ENCODE results near the gene NDUFB11. TPM values are rescaled to one million over a fixed set of nuclear protein-coding genes. Genes with fewer than 3 reads are reported as not detected.
A peak's percentile ranks its signal among the peaks of the same experiment; 100 is the strongest.
"Not testable (repeated sequence)": the region's sequence is repeated elsewhere in the genome, so short reads cannot be mapped to it uniquely, and the experiment has no call there.

The NDUFB11 gene
- total RNA-seq, 1 experiment from 2014 or later, result 122 TPM

GRCh38 chrX:47146936-47147859, 2.7 kb upstream of the NDUFB11 start:
- H3K79me2 ChIP-seq (ENCODE audit: low read length), result peaks cover 80% of the 10 kb centered on the region
- no peaks in the 10 kb centered on the region for H3K9me2 ChIP-seq (replicated peaks; ENCODE audit: insufficient read depth, low read length)
- H3K36me3 ChIP-seq (ENCODE audit: insufficient read depth, low read length), result peaks cover 20% of the 10 kb centered on the region; the same call in 1 of the 2 replicates
- H3K9me3 ChIP-seq (ENCODE audit: low read length), result no peaks in the 10 kb centered on the region
- H3K9ac ChIP-seq (ENCODE audit: low read length), result no peak overlapping the region
- H4K20me1 ChIP-seq (ENCODE audit: insufficient read depth, low read depth, low read length), result peaks cover 26% of the 10 kb centered on the region; the same call in 1 of the 2 replicates
- no peak overlapping the region for H3K27ac ChIP-seq (ENCODE audit: low read length)
- peaks cover 20% of the 10 kb centered on the region for H3K4me1 ChIP-seq (ENCODE audit: low read length)
- no peak overlapping the region for H2AFZ ChIP-seq (ENCODE audit: low read length)
- peak overlapping the region; percentile 82 for H3K4me2 ChIP-seq (ENCODE audit: low read depth, low read length, poor library complexity, severe bottlenecking)
- no peaks in the 10 kb centered on the region for H3K27me3 ChIP-seq (ENCODE audit: low read length)
- peak overlapping the region; percentile 83; the same call in 1 of the 2 replicates for H3K4me3 ChIP-seq (ENCODE audit: low read length)
- DNase-seq, result no peak

DNA sequence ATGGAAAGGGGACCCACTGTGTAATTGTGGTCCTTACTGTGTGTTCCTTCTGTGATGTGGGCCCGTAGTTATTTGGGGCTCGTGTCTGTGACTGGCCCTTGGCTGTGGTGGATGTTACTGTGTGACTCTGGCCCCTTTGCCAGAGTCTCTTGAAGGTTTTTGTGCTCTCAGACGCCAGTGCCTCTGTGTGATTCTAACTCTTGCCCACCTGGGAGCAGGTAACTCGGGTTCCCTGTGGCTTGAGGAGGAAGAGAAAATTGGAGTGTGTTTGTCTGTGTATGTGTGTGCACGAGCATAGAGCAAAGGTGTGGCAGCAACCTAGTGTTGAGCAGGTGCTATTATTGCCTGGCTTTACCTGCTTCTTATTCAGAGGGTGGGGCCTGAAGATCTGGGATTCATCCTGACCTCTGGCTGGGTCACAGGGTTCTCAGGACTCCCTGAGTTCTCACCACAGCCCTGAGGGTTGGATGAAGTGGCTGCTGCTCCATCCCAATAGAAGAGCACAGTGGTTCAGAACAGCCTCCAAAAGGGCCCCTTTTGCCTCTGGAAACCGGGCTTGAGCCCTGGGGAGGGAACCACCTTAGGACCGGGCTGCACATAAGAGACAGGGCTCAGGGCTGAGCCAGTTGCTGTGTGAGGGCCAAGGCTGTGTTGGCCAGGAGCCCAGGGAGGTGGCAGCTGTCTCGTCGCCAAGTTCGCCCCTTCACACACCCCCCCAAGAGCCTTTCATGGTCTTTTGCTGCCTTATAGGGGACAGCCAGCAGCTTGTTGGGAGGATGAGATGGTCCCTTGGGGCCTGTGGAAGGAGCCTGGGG, 1.8 kb upstream of the NDUFB11 start:
- Histone ChIP-seq H4K20me1 (ENCODE audit: insufficient read depth, low read depth, low read length) (peaks cover 26% of the 10 kb centered on the region; the same call in 1 of the 2 replicates), H3K9me2 (replicated peaks; ENCODE audit: insufficient read depth, low read length) (no peaks in the 10 kb centered on the region), H3K4me1 (ENCODE audit: low read length) (peaks cover 20% of the 10 kb centered on the region), H2AFZ (ENCODE audit: low read length) (no peak overlapping the region), H3K79me2 (ENCODE audit: low read length) (peaks cover 71% of the 10 kb centered on the region), H3K27ac (ENCODE audit: low read length) (peak overlapping the region; percentile 91; the same call in 1 of the 2 replicates), H3K27me3 (ENCODE audit: low read length) (no peaks in the 10 kb centered on the region), H3K4me3 (ENCODE audit: low read length) (peak overlapping the region; percentile 83), H3K4me2 (ENCODE audit: low read depth, low read length, poor library complexity, severe bottlenecking) (peak overlapping the region; percentile 82), H3K9ac (ENCODE audit: low read length) (peak overlapping the region; percentile 87), H3K9me3 (ENCODE audit: low read length) (no peaks in the 10 kb centered on the region), H3K36me3 (ENCODE audit: insufficient read depth, low read length) (peaks cover 15% of the 10 kb centered on the region; the same call in 1 of the 2 replicates)
- no peak for DNase-seq

DNA sequence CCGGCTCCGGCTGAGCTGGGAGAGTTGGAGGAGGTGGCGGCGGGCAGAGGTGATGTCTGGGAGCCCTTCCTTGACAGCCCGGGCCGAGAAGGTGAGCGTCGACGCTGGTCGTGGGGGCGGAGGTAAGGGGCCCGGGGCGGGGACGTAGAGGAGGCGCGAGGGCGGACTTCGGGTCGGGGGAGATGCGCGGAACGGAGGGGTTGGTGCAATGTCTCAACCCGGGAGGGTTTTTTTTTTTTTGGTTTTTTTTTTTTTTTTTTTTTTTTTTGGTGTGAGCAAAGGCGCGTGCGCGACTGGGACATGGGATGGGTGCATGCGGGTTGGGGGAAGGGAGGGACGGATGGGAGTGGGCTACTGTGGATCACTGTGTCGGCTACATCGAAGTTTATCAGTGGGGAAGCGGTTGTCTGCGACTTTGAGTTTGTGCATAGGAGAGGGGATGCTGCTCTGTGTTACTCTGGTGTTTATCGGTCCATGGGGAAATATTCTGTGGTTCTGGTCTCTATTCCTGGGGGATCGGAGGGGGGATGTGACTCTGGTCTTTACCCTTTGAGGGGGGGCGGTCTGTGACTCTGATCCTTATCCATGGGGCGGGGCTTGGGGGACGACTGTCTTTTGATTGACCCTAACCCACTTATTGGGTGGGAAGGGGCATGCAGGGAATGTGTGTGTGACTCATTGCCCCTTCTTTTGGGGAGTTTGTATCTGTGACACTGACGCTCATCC, 1.1 kb upstream of the NDUFB11 start:
- Histone ChIP-seq H3K4me1 (ENCODE audit: low read length) (peaks cover 20% of the 10 kb centered on the region), H3K27me3 (ENCODE audit: low read length) (no peaks in the 10 kb centered on the region), H3K79me2 (ENCODE audit: low read length) (peaks cover 63% of the 10 kb centered on the region), H3K27ac (ENCODE audit: low read length) (peak overlapping the region; percentile 91), H3K4me2 (ENCODE audit: low read depth, low read length, poor library complexity, severe bottlenecking) (peak overlapping the region; percentile 82), H3K36me3 (ENCODE audit: insufficient read depth, low read length) (peaks cover 13% of the 10 kb centered on the region; the same call in 1 of the 2 replicates), H3K9me2 (replicated peaks; ENCODE audit: insufficient read depth, low read length) (no peaks in the 10 kb centered on the region), H3K9ac (ENCODE audit: low read length) (peak overlapping the region; percentile 87), H3K4me3 (ENCODE audit: low read length) (peak overlapping the region; percentile 83), H4K20me1 (ENCODE audit: insufficient read depth, low read depth, low read length) (peaks cover 26% of the 10 kb centered on the region; the same call in 1 of the 2 replicates), H3K9me3 (ENCODE audit: low read length) (no peaks in the 10 kb centered on the region), H2AFZ (ENCODE audit: low read length) (no peak overlapping the region)
- DNase-seq, result peak; percentile 78

DNA sequence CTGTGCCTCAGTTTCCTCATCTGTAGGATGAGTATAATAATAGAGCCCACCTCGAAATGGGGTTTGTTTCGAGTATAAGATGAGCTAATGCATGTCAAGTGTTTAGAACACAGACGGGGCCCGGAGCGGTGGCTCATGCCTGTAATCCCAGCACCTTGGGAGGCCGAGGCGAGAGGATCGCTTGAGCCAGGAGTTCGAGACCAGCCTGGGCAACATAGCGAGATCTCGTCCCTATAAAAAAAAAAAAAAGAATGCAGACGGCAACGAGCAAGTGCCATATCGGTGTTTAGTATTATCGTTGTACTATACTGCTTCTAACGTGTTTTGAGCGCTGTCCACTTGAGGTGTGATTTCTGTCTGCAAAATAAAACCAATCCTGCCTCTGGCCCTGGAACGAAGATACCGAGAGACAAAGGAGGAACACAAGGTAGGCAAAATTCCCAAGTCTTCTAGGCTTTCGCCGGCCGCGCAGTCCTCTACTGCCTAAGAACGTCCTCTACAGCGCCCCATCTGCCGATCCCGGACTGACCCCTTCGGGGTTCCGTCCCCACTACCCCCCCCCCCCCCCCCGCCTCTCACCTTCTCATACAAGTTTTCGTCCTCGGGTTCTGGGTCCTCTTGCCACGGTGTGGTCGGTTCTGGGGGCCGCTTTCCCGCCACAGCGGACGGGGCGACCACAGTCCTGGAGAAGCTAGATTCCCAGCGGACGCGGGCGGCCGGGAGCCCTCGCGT, 442 bp downstream of the NDUFB11 start:
- peaks cover 29% of the 10 kb centered on the region; the same call in 1 of the 2 replicates for H4K20me1 ChIP-seq (ENCODE audit: insufficient read depth, low read depth, low read length)
- peaks cover 54% of the 10 kb centered on the region for H3K79me2 ChIP-seq (ENCODE audit: low read length)
- peaks cover 20% of the 10 kb centered on the region for H3K4me1 ChIP-seq (ENCODE audit: low read length)
- peak overlapping the region; percentile 79 for H3K4me2 ChIP-seq (ENCODE audit: low read depth, low read length, poor library complexity, severe bottlenecking)
- peak overlapping the region; percentile 85 for H3K4me3 ChIP-seq (ENCODE audit: low read length)
- no peaks in the 10 kb centered on the region for H3K9me2 ChIP-seq (replicated peaks; ENCODE audit: insufficient read depth, low read length)
- H3K9ac ChIP-seq (ENCODE audit: low read length), result peak overlapping the region; percentile 83
- no peak overlapping the region for H2AFZ ChIP-seq (ENCODE audit: low read length)
- H3K9me3 ChIP-seq (ENCODE audit: low read length), result no peaks in the 10 kb centered on the region
- DNase-seq, result peak; percentile 74
- no peaks in the 10 kb centered on the region for H3K27me3 ChIP-seq (ENCODE audit: low read length)
- H3K27ac ChIP-seq (ENCODE audit: low read length), result peak overlapping the region; percentile 91
- H3K36me3 ChIP-seq (ENCODE audit: insufficient read depth, low read length), result peaks cover 13% of the 10 kb centered on the region; the same call in 1 of the 2 replicates

DNA sequence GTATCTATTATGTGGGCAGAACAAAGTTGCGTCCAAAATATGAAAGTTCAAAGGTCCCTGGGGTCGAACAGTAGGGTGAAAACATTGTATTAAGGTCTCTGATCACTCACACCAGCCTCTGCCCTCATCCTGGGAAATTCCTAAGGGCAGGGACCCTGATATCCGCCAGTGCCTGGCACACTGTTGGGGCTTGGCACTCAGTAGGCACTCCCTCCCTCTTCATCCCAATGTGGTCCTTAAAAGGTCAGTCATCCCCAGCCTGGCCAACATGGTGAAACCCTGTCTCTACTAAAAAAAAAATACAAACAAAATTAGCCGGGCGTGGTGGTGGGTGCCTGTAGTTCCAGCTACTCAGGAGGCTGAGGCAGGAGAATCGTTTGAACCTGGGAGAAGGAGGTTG, 6.3 kb downstream of the NDUFB11 start:
- no peak overlapping the region for H3K4me3 ChIP-seq (ENCODE audit: low read length)
- no peaks in the 10 kb centered on the region for H3K9me3 ChIP-seq (ENCODE audit: low read length)
- H3K79me2 ChIP-seq (ENCODE audit: low read length), result peaks cover 8% of the 10 kb centered on the region
- no peak overlapping the region for H3K4me2 ChIP-seq (ENCODE audit: low read depth, low read length, poor library complexity, severe bottlenecking)
- no peaks in the 10 kb centered on the region for H3K36me3 ChIP-seq (ENCODE audit: insufficient read depth, low read length)
- no peak overlapping the region for H2AFZ ChIP-seq (ENCODE audit: low read length)
- no peaks in the 10 kb centered on the region for H3K9me2 ChIP-seq (replicated peaks; ENCODE audit: insufficient read depth, low read length)
- H3K9ac ChIP-seq (ENCODE audit: low read length), result no peak overlapping the region
- no peaks in the 10 kb centered on the region for H3K27me3 ChIP-seq (ENCODE audit: low read length)
- 0 out of 2 replicates have a peak, but pooled peaks cover 3% of the 10 kb centered on the region for H4K20me1 ChIP-seq (ENCODE audit: insufficient read depth, low read depth, low read length)
- peaks cover under 1% of the 10 kb centered on the region for H3K4me1 ChIP-seq (ENCODE audit: low read length)
- no peak for DNase-seq
- H3K27ac ChIP-seq (ENCODE audit: low read length), result no peak overlapping the region

DNA sequence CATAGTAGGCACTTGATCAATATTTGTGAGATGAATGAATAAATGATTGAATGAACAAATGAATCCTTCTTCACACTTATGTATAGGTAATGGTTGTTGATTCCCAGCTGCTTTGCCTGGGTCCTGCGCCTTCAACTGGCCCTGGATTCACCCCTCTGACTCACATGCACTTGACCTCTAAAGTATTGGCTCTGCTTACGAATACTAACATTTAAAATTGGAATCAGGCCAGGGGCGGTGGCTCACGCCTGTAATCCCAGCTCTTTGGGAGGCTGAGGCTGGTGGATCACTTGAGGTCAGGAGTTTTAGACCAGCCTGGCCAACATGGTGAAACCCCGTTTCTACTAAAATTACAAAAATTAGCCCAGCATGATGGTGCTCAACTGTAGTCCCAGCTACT, 8.9 kb downstream of the NDUFB11 start:
- H3K27me3 ChIP-seq (ENCODE audit: low read length); H3K36me3 ChIP-seq (ENCODE audit: insufficient read depth, low read length); H3K9me3 ChIP-seq (ENCODE audit: low read length); H2AFZ ChIP-seq (ENCODE audit: low read length); H3K4me1 ChIP-seq (ENCODE audit: low read length); H3K4me2 ChIP-seq (ENCODE audit: low read depth, low read length, poor library complexity, severe bottlenecking); DNase-seq; H3K79me2 ChIP-seq (ENCODE audit: low read length); H3K9me2 ChIP-seq (replicated peaks; ENCODE audit: insufficient read depth, low read length); H3K9ac ChIP-seq (ENCODE audit: low read length); H3K27ac ChIP-seq (ENCODE audit: low read length); H3K4me3 ChIP-seq (ENCODE audit: low read length); H4K20me1 ChIP-seq (ENCODE audit: insufficient read depth, low read depth, low read length): not testable (repeated sequence)

DNA sequence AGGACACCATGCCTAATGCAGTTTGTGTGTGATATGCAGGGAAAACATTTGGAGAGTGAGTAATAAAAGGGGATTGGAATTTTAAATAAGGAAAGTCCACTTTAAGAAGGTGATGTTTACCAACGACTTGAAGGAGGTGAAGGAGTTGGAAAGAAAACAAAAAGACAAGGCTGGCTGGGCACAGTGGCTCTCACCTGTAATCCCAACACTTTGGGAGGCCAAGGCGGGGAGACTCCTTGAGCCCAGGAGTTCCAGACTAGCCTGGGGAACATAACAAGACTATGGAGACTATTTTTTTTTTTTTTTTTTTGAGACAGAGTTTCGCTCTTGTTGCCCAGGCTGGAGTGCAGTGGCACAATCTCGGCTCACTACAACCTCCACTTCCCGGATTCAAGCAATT, 11.0 kb downstream of the NDUFB11 start:
- Histone ChIP-seq H3K4me3 (ENCODE audit: low read length) (no peak overlapping the region), H3K9me2 (replicated peaks; ENCODE audit: insufficient read depth, low read length) (no peaks in the 10 kb centered on the region), H3K36me3 (ENCODE audit: insufficient read depth, low read length) (no peaks in the 10 kb centered on the region), H3K4me1 (ENCODE audit: low read length) (no peaks in the 10 kb centered on the region), H4K20me1 (ENCODE audit: insufficient read depth, low read depth, low read length) (no peaks in the 10 kb centered on the region), H2AFZ (ENCODE audit: low read length) (no peak overlapping the region), H3K79me2 (ENCODE audit: low read length) (0 out of 2 replicates have a peak, but pooled peaks cover 7% of the 10 kb centered on the region), H3K27me3 (ENCODE audit: low read length) (no peaks in the 10 kb centered on the region), H3K27ac (ENCODE audit: low read length) (no peak overlapping the region), H3K9me3 (ENCODE audit: low read length) (no peaks in the 10 kb centered on the region), H3K4me2 (ENCODE audit: low read depth, low read length, poor library complexity, severe bottlenecking) (no peak overlapping the region), H3K9ac (ENCODE audit: low read length) (no peak overlapping the region)
- no peak for DNase-seq

Data from Karpas-422 (cell line).